GM10847 (cell line): ENCODE results near the gene CAPN5.

Source experiments
- POLR2A ChIP-seq: IDR thresholded peaks from 2 replicates; pipeline ENCODE4 v1.6.1; 2011; ENCODE audit not compliant: insufficient read length; ENCODE audit errors: extremely low read depth

CAPN5 gene

DNA sequence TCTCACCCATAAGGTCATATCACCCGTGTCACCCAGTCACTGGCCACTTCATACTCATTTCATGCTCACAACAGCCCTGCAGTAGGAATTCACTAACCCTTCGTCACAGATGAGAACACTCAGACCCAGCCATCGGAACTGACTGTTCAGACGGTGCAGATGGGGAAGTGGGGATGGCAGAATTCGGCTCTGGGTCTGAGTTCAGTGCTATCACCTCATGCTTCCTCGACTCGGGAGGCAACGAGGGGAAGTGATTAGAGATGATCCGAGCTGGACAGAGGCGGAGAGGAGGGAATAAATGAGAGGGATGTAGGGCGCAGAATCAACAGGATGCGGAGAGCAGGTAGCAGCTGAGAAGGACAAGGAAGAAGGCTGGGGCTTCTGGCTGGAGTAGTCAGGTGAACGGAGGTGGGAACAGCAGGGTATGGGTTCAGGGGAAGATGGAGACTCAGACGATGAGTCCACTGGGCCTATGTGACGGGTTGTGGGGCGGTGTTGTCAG lies 27.9 kb upstream of the CAPN5 start:
- no peak for TF ChIP-seq POLR2A

DNA sequence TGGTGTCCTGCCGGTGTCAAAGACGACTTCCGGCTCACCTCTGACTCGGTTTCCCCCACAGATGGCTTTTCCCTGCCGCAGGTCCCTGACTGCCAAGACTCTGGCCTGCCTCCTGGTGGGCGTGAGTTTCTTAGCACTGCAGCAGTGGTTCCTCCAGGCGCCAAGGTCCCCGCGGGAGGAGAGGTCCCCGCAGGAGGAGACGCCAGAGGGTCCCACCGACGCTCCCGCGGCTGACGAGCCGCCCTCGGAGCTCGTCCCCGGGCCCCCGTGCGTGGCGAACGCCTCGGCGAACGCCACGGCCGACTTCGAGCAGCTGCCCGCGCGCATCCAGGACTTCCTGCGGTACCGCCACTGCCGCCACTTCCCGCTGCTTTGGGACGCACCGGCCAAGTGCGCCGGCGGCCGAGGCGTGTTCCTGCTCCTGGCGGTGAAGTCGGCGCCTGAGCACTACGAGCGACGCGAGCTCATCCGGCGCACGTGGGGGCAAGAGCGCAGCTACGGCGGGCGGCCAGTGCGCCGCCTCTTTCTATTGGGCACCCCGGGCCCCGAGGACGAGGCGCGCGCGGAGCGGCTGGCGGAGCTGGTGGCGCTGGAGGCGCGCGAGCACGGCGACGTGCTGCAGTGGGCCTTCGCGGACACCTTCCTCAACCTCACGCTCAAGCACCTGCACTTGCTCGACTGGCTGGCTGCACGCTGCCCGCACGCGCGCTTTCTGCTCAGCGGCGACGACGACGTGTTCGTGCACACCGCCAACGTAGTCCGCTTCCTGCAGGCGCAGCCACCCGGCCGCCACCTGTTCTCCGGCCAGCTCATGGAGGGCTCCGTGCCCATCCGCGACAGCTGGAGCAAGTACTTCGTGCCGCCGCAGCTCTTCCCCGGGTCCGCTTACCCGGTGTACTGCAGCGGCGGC lies 27.0 kb upstream of the CAPN5 start:
- no peak for TF ChIP-seq POLR2A

DNA sequence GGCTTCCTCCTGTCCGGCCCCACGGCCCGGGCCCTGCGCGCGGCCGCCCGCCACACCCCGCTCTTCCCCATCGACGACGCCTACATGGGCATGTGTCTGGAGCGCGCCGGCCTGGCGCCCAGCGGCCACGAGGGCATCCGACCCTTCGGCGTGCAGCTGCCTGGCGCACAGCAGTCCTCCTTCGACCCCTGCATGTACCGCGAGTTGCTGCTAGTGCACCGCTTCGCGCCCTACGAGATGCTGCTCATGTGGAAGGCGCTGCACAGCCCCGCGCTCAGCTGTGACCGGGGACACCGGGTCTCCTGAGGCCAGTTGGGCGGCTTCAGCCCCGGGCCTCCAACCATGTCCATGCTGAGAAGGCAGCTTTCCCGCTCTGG lies 26.4 kb upstream of the CAPN5 start:
- TF ChIP-seq POLR2A = no peak

DNA sequence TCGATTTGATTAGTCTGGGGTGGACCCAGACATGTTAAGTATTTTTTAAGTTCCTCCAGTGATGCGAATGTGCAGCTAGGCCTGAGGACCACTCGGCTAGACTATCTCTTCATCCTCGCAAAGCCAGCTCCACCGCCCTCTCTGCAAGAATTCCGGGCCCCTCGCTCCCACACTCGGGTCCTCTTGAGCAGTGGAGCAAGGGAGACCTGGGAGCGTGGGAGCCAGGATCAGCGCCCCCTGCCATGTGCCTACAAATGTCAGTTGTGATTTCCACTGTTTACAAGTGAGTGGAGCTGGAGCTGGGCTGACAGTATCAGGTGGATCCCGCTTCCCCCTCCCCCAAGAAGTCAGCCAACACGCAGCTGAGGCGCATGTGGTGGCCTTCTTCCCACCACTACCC lies 25.9 kb upstream of the CAPN5 start:
- TF ChIP-seq POLR2A = no peak

DNA sequence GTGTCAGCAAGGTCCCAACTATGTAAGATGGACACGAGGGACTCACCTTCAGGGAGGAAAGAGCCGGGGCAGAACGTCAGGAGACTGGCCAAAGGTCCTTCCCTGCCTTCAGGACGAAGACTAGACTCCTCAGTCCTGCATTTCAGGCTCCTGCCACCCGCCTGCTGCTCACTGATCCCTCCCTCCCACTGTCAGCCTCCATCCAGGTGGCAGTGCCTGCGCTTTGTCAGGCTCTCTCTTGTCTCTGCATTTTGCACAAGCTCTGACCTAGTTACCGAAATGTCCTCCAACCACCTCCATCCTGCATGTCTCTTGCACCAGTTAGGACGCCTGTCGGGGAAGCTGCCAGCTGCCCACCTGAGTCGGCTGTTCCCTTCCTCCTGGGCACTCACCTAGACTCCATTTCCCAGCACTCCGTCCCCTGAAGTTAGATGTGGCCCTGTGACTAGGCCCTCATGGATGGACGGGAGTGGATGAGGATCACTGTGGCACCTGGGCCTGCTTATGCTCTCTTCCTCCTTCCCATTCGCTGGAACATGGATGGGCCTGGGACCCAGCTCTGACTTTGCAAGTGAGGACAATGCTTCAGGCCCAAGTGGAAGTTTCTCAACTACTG lies 24.6 kb upstream of the CAPN5 start:
- TF ChIP-seq POLR2A = no peak

DNA sequence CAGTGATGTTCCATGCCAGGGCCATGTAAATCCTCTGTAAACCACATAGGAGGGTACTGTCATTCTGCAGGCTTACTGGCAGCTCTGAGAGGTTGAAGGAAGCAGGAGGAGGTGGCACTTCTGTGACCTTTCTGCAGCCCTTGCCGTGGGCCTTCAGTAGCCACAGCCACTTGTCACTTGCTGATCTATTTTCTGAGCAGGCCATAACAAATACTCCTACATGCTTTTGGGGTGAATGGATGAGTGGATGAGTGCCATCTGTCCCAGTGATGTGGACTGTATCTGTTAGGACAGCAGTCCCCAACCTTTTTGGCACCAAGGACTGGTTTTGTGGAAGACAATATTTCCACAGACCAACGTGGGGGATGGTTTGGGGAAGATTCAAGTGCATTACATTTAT lies 22.4 kb upstream of the CAPN5 start:
- no peak for TF ChIP-seq POLR2A

DNA sequence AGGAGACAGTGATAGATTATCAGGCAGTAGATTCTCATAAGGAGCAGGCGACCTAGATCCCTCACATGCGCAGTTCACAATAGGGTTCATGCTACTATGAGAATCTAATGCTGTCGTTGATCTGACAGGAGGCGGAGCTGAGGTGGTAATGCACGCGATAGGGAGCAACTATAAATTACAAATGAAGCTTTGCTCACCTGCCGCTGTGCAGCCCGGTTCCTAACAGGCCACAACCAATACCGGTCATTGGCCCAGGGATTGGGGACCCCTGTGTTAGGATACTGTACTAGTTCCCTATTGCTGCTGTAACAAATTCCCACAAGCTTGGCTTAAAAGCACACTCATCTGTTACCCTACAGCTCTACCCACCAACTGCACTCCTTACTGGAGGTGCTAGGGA lies 21.9 kb upstream of the CAPN5 start:
- no peak for TF ChIP-seq POLR2A

DNA sequence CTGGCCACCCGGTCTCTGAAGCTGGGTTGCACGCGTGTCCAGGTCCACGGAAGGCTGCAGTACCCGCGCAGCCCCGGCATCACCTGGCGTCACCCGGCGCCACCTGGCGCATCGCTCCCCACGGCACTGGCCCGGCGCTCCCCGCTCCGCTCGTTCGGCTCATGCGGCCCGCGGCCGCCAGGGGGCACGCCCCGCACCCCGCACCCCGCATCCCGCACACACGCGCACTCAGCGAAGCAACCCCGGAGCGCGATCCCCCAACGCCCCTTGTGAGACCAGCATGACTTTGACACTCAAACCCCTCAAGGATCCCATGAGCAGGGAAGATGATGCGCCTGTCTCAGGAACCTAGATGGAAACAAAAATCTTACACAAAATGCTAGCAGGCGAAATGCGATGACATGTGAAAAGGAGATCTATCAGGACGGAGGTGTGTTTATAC lies 20.7 kb upstream of the CAPN5 start:
- TF ChIP-seq POLR2A = no peak

DNA sequence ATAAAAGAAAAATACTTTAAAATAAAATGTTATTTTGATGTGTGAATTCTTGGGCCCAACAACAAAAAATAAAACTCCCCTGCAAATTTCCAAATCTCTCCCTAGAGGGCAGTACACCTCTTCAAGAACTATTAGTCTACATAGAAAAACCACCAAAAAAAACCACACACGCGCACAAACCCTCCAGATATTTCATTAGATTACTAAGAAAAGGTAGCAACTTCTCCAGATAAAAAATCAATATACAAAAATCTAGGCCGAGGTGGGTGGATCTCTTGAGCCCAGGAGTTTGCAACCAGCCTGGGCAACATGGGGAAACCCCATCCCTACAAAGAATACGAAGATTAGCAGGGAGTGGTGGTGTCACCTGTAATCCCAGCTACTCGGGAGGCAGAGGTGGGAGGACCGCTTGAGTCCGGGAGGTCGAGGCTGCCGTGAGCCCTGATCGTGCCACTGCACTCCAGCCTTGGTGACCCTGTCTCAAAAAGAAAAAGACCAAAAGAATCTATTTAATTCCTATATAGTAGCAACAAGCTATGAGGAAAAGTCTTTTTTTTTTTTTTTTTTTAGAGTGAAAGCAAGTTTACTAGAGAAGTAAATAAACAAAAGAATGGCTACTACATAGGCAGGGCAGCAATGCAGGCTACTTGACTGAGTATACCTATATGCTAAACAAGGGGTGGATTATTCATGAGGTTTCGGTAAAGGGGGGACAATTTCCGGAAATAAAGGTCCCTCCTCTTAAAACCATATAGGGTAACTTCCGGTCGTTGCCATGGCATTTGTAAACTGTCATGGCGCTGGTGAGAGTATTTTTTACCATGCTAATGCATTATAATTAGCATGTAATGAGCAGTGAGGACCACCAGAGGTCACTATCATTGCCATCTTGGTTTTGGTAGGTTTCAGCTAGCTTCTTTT lies 19.5 kb upstream of the CAPN5 start:
- no peak for TF ChIP-seq POLR2A

DNA sequence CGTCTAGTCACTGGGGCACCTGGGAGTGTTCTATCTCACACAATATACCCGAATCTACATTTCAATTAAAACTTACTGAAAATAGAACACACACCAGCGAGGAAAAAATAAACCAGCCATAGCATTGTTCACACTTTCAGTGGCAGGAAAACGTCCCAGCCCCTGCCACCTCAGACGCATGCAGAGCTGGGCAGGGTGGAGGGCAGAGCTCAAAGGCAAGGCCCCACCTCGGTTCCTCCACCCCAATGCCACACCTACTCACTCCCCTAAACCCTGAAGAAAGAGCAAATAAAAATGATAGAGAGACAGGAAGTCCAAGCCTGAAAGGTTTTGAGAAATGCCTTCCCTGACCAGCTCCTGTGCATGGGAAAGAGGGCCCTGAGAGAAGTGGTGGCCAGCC lies 17.7 kb upstream of the CAPN5 start:
- TF ChIP-seq POLR2A = no peak

DNA sequence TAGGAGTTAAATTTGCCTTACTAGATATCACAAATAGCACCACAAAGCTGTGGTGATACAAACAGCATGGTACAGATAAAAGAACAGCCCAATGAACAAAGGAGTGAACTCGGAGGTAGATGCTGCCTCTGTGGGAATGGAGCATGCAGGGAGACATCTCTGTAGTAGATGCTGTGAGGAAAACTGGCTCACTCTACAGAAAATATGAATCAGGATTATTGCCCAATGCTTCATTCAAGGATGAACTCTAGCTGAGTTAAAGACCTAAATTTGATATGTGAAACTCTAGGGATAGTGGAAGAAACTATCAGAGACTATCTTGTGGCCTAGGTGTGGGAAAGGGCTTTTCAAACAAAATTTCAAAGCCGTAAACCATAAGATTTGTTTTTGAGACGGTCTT lies 15.3 kb upstream of the CAPN5 start:
- no peak for TF ChIP-seq POLR2A

DNA sequence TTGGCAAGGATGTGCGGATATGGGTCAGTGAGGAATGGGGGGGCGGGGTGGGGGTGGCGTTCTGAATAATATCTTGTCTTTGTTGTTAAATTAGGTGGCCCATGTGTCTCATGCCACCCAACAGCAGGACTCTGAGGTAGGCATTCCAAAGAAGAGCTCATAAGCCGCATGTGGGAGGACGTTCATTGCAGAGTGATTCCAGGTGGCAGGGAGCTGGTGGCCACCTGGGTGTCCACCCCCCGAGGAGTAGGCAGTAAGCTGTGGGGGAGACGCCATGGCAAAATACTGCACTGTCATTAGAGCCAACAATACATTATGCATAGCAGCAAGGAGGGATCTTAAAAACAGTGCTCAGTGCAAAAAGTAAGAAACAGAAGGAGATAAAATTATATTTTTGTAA lies 14.3 kb upstream of the CAPN5 start:
- no peak for TF ChIP-seq POLR2A

DNA sequence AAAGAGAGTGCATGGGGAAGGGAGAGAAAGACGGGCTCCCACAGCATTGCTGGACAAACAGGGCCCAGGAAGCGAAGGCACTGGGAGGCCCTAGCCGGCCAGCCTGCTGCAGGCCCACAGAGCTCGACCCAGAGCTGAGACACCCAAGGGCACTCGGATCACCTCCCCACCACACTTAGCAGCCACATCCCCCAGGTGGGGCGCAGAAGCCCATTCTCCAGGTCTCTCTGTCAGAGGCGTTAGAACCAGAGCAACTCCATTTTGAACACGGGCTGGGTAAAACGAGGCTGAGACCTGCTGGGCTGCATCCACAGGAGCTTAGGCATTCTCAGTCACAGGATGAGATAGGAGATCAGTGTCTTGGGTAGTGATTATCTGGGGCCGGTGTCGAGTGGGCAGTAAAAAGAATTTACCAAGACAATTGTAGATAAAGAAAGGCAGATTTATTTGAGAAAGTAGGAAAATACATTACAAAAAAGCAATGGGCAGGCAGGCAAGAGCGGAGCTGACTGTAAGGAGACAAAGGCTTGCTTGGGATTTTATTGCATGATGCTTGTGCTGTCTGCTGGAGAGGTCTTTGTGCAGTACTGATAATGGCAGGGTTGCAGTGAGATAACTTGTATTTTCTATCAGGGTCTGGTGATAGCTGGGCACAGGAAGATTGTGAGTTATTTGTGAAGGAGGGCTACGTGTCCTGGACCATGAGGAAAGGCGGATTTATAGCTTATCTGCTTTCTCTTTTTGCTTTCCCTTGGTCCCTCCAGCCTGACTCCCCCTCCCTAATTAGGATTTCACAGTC lies 13.4 kb upstream of the CAPN5 start:
- no peak for TF ChIP-seq POLR2A

DNA sequence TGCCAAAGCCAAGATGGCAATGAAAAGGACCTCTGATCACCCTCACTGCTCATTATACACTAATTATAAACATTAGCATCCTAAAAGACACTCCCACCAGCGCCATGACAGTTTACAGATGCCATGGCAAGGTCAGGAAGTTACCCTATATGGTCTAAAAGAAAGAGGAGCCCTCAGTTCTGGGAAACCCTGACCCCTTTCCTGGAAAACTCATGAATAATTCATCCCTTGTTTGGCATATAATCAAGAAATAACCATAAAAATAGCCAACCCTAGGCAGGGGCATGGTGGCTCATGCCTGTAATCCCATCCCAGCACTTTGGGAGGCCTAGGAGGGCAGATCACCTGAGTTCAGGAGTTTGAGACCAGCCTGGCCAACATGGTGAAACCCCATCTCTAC lies 12.7 kb upstream of the CAPN5 start:
- no peak for TF ChIP-seq POLR2A
